Ascending aorta (tissue), 2 donors: Measurements from ENCODE around the gene DGKI. TPM values are rescaled to one million over a fixed set of nuclear protein-coding genes. Genes with fewer than 3 reads are reported as not detected.

Experiments used
- DNase-seq, 2 donors: peaks; one replicate each; pipeline ENCODE4 v3.0.0-alpha.2; 2019; ENCODE audit warnings: low spot score in 2 of 2
- H3K27ac ChIP-seq, 2 donors: fragments of 200-600 bp; sonication (generic); one replicate each; pipeline ENCODE4 v1.5.1; 2016 to 2017; ENCODE audit warnings: mild to moderate bottlenecking in 1 of 2
- H3K27me3 ChIP-seq: fragments of 200-600 bp; sonication (generic); one replicate; pipeline ENCODE4 v1.5.1; 2017
- H3K36me3 ChIP-seq, 2 donors: fragments of 200-600 bp; sonication (generic); one replicate each; pipeline ENCODE4 v1.5.1; 2016
- H3K4me1 ChIP-seq, 2 donors: fragments of 200-600 bp; sonication (generic); one replicate each; pipeline ENCODE4 v1.5.1; 2016 to 2017; ENCODE audit warnings: mild to moderate bottlenecking in 1 of 2
- H3K4me3 ChIP-seq, 2 donors: fragments of 200-600 bp; sonication (generic); one replicate each; pipeline ENCODE4 v1.5.1; 2016 to 2017; ENCODE audit warnings: mild to moderate bottlenecking in 1 of 2
- H3K9me3 ChIP-seq, 2 donors: fragments of 200-600 bp; sonication (generic); one replicate each; pipeline ENCODE4 v1.5.1; 2016
- CTCF ChIP-seq, 3 experiments: fragments of 200-600 bp in 2 of 3; fragments of 450-650 bp in 1 of 3; sonication (generic) in 2 of 3; IDR thresholded peaks; one replicate each; pipeline ENCODE4 v1.5.1; 2016 to 2019; ENCODE audit warnings: antibody characterized with exemption in 3 of 3, mild to moderate bottlenecking in 1 of 3, moderate library complexity in 1 of 3
- intact Hi-C: fragments of 100-400 bp; cut with DNase I; formaldehyde crosslinking; loops from one replicate; pipeline ENCODE4 v1.15.1; 2023
- total RNA-seq: library from RNA; depleted of rRNA; stranded (reverse); fragments of >200 nt; gene quantifications from one replicate; pipeline ENCODE4 v1.1.0, GENCODE V29; 2016

The DGKI gene
- total RNA-seq, 1 donor from 2014 or later = 13.4 TPM

- H3K9me3 ChIP-seq = no peaks in the 10 kb centered on the region
- intact Hi-C loops = no loop called here
- H3K36me3 ChIP-seq = no peaks in the 10 kb centered on the region
- DNase-seq = no peak
- no peaks in the 10 kb centered on the region for H3K4me1 ChIP-seq
- H3K27ac ChIP-seq = no peak overlapping the region
- TF ChIP-seq CTCF (IDR thresholded peaks at IDR 0.05) = no peak
- no peaks in the 10 kb centered on the region for H3K27me3 ChIP-seq
- no peak overlapping the region for H3K4me3 ChIP-seq
Observed at GRCh38 chr7:137572056-137572784, 274.6 kb downstream of the DGKI start.

GRCh38 chr7:137564677-137565076 lies 282.1 kb downstream of the DGKI start:
- no peak for DNase-seq
- intact Hi-C loops = no loop called here
- no peak for TF ChIP-seq CTCF (IDR thresholded peaks at IDR 0.05)

GRCh38 chr7:137563981-137564380 lies 282.8 kb downstream of the DGKI start:
- Histone ChIP-seq H3K27me3 (no peaks in the 10 kb centered on the region), H3K9me3 (peaks cover 0 to 6% of the 10 kb centered on the region in 2 donors), H3K4me3 (no peak overlapping the region), H3K4me1 (no peaks in the 10 kb centered on the region), H3K36me3 (no peaks in the 10 kb centered on the region), H3K27ac (no peak overlapping the region)
- no peak for TF ChIP-seq CTCF (IDR thresholded peaks at IDR 0.05)
- DNase-seq = no peak
- intact Hi-C loops = no loop called here

More at GRCh38 chr7:137564677-137565076, 282.1 kb downstream of the DGKI start:
- Histone ChIP-seq H3K9me3 (peaks cover 0 to 6% of the 10 kb centered on the region in 2 donors), H3K4me3 (no peak overlapping the region), H3K36me3 (no peaks in the 10 kb centered on the region), H3K27me3 (no peaks in the 10 kb centered on the region), H3K4me1 (no peaks in the 10 kb centered on the region), H3K27ac (no peak overlapping the region)

- intact Hi-C loops = no loop called here
- Histone ChIP-seq H3K9me3 (no peaks in the 10 kb centered on the region), H3K4me1 (no peaks in the 10 kb centered on the region), H3K27me3 (no peaks in the 10 kb centered on the region), H3K4me3 (no peak overlapping the region), H3K36me3 (no peaks in the 10 kb centered on the region), H3K27ac (no peak overlapping the region)
- TF ChIP-seq CTCF (IDR thresholded peaks at IDR 0.05) = no peak
- DNase-seq = no peak
Observed at GRCh38 chr7:137547485-137547884, 299.3 kb downstream of the DGKI start.

- Histone ChIP-seq H3K4me1 (no peaks in the 10 kb centered on the region), H3K27me3 (no peaks in the 10 kb centered on the region), H3K4me3 (no peak overlapping the region), H3K36me3 (no peaks in the 10 kb centered on the region), H3K9me3 (no peaks in the 10 kb centered on the region), H3K27ac (no peak overlapping the region)
- intact Hi-C loops = no loop called here
- TF ChIP-seq CTCF (IDR thresholded peaks at IDR 0.05) = no peak
- DNase-seq = no peak
Observed at GRCh38 chr7:137546671-137547070, 300.1 kb downstream of the DGKI start.
